HepG2 (cell line): ENCODE measurements around the gene DCAF4L1. TPM values are rescaled to one million over a fixed set of nuclear protein-coding genes. Genes with fewer than 3 reads are reported as not detected.

Source experiments
- ARID5B ChIP-seq: IDR thresholded peaks from 2 replicates; pipeline ENCODE4 v1.4.0; 2020; ENCODE audit warnings: mild to moderate bottlenecking, missing genetic modification reagents
- ATAD3A ChIP-seq: sonication (generic); formaldehyde crosslinking; IDR thresholded peaks from 2 replicates; pipeline ENCODE4 v1.4.0; 2020; ENCODE audit warnings: missing genetic modification reagents
- CAMTA2 ChIP-seq: sonication (generic); formaldehyde crosslinking; IDR thresholded peaks from 2 replicates; pipeline ENCODE4 v1.4.0; 2020; ENCODE audit warnings: mild to moderate bottlenecking, missing genetic modification reagents, borderline replicate concordance
- DR1 ChIP-seq: sonication (generic); formaldehyde crosslinking; IDR thresholded peaks from 2 replicates; pipeline ENCODE4 v1.8.0; 2021; ENCODE audit warnings: mild to moderate bottlenecking, missing genetic modification reagents, inconsistent platforms
- ETS1 ChIP-seq: sonication (generic); formaldehyde crosslinking; IDR thresholded peaks from 2 replicates; pipeline ENCODE4 v1.4.0; 2020; ENCODE audit warnings: missing genetic modification reagents
- MEIS2 ChIP-seq: sonication (generic); formaldehyde crosslinking; IDR thresholded peaks from 2 replicates; pipeline ENCODE4 v1.9.0; 2021; ENCODE audit warnings: mild to moderate bottlenecking, missing genetic modification reagents
- SALL2 ChIP-seq: sonication (generic); formaldehyde crosslinking; IDR thresholded peaks from 2 replicates; pipeline ENCODE4 v1.8.1; 2023; ENCODE audit warnings: mild to moderate bottlenecking, missing genetic modification reagents, inconsistent platforms
- ZNF441 ChIP-seq: sonication (generic); formaldehyde crosslinking; IDR thresholded peaks from 2 replicates; pipeline ENCODE4 v1.7.0; 2021; ENCODE audit warnings: missing genetic modification reagents, borderline replicate concordance
- ZNF451 ChIP-seq: sonication (generic); formaldehyde crosslinking; IDR thresholded peaks from 2 replicates; pipeline ENCODE4 v1.5.0; 2020; ENCODE audit warnings: mild to moderate bottlenecking, missing genetic modification reagents
- ZNF597 ChIP-seq: sonication (generic); formaldehyde crosslinking; IDR thresholded peaks from 2 replicates; pipeline ENCODE4 v1.5.0; 2020; ENCODE audit warnings: missing genetic modification reagents
- ZNF788 ChIP-seq: sonication (generic); formaldehyde crosslinking; IDR thresholded peaks from 2 replicates; pipeline ENCODE4 v1.5.0; 2020; ENCODE audit warnings: mild to moderate bottlenecking, missing genetic modification reagents, borderline replicate concordance
- polyA plus RNA-seq, 8 experiments: library from polyadenylated mRNA; depleted of rRNA in 3 of 8; stranded (reverse) in 7 of 8; unstranded in 1 of 8; fragments of >200 nt; fragmentation: Illumina TruSeq in 4 of 8; extraction: Trizol in 4 of 8; gene quantifications; 2 replicates each; pipeline versions ENCODE4 v1.2.1 to v1.2.3, GENCODE V29; 2011 to 2016; ENCODE audit warnings: low read depth in 4 of 8, missing spikeins in 1 of 8, mixed read lengths in 1 of 8; ENCODE audit not compliant: insufficient read depth in 1 of 8
- total RNA-seq, 5 experiments: library from RNA; depleted of rRNA; stranded (reverse); fragments of >200 nt; fragmentation: Illumina TruSeq; extraction: Trizol; gene quantifications; 2 replicates each; pipeline ENCODE4 v1.2.3, GENCODE V29; 2016; ENCODE audit warnings: low read depth in 1 of 5
- TF ChIP-seq, protein P1 (sequence below): sonication (generic); formaldehyde crosslinking; IDR thresholded peaks from 2 replicates; pipeline ENCODE4 v1.4.0; 2020; ENCODE audit warnings: low read depth, missing genetic modification reagents
- TF ChIP-seq, protein P2 (sequence below): sonication (generic); formaldehyde crosslinking; IDR thresholded peaks from 2 replicates; pipeline ENCODE4 v1.4.0; 2020; ENCODE audit warnings: missing genetic modification reagents, low read depth, mild to moderate bottlenecking, borderline replicate concordance
- TF ChIP-seq, protein P3 (sequence below): sonication (generic); formaldehyde crosslinking; conservative IDR thresholded peaks from 2 replicates; pipeline ENCODE4 v1.4.0; 2020; ENCODE audit warnings: missing genetic modification reagents

Gene DCAF4L1
- total and polyA plus RNA-seq, 2 of the 13 experiments (the other 11 are each of a cell fraction or from before 2014, with no cell fraction given), result 0.05 to 0.09 TPM

GRCh38 chr4:41990365-41991111 is 9.0 kb downstream of the DCAF4L1 start, which contains the start of gene SLC30A9 (continued):
- TF ChIP-seq ETS1, result no peak
- TF ChIP-seq ARID5B (CRISPR knock-in tag), result peak; percentile 46; the same call in 1 of the 2 replicates
- no peak for TF ChIP-seq ZNF597 (CRISPR knock-in tag)
- peak; percentile 39; the same call in 1 of the 2 replicates for TF ChIP-seq ZNF788 (CRISPR knock-in tag)
- TF ChIP-seq ZNF441 (CRISPR knock-in tag), result 0 out of 2 replicates have a peak, but pooled peaks have one; percentile 36
- 0 out of 2 replicates have a peak, but pooled peaks have one; percentile 35 for TF ChIP-seq ZNF451 (CRISPR knock-in tag)
- peak; percentile 57; the same call in 1 of the 2 replicates for TF ChIP-seq MEIS2 (CRISPR knock-in tag)
- no peak for TF ChIP-seq CAMTA2 (CRISPR knock-in tag)
- no peak for TF ChIP-seq ATAD3A (CRISPR knock-in tag)
- TF ChIP-seq SALL2 (CRISPR knock-in tag), result peak; percentile 38; the same call in 1 of the 2 replicates
- TF ChIP-seq, protein P1, sequence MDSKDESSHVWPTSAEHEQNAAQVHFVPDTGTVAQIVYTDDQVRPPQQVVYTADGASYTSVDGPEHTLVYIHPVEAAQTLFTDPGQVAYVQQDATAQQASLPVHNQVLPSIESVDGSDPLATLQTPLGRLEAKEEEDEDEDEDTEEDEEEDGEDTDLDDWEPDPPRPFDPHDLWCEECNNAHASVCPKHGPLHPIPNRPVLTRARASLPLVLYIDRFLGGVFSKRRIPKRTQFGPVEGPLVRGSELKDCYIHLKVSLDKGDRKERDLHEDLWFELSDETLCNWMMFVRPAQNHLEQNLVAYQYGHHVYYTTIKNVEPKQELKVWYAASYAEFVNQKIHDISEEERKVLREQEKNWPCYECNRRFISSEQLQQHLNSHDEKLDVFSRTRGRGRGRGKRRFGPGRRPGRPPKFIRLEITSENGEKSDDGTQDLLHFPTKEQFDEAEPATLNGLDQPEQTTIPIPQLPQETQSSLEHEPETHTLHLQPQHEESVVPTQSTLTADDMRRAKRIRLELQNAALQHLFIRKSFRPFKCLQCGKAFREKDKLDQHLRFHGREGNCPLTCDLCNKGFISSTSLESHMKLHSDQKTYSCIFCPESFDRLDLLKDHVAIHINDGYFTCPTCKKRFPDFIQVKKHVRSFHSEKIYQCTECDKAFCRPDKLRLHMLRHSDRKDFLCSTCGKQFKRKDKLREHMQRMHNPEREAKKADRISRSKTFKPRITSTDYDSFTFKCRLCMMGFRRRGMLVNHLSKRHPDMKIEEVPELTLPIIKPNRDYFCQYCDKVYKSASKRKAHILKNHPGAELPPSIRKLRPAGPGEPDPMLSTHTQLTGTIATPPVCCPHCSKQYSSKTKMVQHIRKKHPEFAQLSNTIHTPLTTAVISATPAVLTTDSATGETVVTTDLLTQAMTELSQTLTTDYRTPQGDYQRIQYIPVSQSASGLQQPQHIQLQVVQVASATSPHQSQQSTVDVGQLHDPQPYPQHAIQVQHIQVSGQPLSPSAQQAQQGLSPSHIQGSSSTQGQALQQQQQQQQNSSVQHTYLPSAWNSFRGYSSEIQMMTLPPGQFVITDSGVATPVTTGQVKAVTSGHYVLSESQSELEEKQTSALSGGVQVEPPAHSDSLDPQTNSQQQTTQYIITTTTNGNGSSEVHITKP, result no peak
- peak; percentile 79; the same call in 1 of the 2 replicates for TF ChIP-seq DR1 (CRISPR knock-in tag)
- TF ChIP-seq, protein P2, sequence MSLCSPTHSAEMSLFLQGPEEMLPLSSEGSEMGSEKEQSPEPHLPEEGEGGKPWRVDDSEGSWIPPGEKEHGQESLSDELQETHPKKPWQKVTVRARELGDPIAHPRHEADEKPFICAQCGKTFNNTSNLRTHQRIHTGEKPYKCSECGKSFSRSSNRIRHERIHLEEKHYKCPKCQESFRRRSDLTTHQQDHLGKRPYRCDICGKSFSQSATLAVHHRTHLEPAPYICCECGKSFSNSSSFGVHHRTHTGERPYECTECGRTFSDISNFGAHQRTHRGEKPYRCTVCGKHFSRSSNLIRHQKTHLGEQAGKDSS (CRISPR knock-in tag), result peak; percentile 20; the same call in 1 of the 2 replicates
- TF ChIP-seq, protein P3, sequence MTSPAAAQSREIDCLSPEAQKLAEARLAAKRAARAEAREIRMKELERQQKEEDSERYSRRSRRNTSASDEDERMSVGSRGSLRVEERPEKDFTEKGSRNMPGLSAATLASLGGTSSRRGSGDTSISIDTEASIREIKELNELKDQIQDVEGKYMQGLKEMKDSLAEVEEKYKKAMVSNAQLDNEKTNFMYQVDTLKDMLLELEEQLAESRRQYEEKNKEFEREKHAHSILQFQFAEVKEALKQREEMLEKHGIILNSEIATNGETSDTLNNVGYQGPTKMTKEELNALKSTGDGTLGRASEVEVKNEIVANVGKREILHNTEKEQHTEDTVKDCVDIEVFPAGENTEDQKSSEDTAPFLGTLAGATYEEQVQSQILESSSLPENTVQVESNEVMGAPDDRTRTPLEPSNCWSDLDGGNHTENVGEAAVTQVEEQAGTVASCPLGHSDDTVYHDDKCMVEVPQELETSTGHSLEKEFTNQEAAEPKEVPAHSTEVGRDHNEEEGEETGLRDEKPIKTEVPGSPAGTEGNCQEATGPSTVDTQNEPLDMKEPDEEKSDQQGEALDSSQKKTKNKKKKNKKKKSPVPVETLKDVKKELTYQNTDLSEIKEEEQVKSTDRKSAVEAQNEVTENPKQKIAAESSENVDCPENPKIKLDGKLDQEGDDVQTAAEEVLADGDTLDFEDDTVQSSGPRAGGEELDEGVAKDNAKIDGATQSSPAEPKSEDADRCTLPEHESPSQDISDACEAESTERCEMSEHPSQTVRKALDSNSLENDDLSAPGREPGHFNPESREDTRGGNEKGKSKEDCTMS, result no peak
